ENCODE measurements around the gene MRPS9.

Gene MRPS9

DNA sequence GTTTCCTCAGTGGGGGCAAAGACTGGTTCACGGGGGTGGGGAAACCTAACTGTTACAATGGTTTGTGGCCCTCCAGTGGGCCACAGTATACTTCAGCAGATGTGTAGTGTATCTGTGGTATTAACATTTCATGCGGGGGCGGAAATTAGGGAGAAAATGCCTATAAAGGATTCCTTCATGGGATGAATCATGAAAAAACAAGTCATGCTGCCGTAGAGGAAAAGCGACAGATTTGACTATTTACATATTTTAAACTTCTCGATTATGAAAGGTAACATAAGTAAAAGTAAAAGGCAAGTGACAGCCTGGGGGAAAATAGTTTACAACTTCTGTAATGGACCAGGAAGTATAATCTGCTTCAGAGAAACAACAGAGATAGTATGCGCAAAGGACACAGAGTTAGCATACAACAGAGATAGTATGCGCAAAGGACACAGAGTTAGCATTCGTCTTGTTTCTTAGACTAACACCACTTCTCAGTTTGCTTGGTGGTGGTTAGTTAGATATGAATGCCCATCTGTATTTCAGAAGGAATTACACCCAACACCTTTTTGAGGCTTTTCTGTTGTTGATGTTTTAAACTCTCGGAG lies 41.1 kb downstream of the MRPS9 start:
- Histone ChIP-seq H3K27ac (replicated peaks) (no peak overlapping the region), H3K4me3 (replicated peaks; ENCODE audit: insufficient read depth, low read length) (no peak overlapping the region), H3K27me3 (ENCODE audit: insufficient read depth, poor library complexity, severe bottlenecking) (no peaks in the 10 kb centered on the region)
- DNase-seq (ENCODE audit: low read depth in 1 of 2, low spot score in 1 of 2): no peak
- TF ChIP-seq, protein P1, sequence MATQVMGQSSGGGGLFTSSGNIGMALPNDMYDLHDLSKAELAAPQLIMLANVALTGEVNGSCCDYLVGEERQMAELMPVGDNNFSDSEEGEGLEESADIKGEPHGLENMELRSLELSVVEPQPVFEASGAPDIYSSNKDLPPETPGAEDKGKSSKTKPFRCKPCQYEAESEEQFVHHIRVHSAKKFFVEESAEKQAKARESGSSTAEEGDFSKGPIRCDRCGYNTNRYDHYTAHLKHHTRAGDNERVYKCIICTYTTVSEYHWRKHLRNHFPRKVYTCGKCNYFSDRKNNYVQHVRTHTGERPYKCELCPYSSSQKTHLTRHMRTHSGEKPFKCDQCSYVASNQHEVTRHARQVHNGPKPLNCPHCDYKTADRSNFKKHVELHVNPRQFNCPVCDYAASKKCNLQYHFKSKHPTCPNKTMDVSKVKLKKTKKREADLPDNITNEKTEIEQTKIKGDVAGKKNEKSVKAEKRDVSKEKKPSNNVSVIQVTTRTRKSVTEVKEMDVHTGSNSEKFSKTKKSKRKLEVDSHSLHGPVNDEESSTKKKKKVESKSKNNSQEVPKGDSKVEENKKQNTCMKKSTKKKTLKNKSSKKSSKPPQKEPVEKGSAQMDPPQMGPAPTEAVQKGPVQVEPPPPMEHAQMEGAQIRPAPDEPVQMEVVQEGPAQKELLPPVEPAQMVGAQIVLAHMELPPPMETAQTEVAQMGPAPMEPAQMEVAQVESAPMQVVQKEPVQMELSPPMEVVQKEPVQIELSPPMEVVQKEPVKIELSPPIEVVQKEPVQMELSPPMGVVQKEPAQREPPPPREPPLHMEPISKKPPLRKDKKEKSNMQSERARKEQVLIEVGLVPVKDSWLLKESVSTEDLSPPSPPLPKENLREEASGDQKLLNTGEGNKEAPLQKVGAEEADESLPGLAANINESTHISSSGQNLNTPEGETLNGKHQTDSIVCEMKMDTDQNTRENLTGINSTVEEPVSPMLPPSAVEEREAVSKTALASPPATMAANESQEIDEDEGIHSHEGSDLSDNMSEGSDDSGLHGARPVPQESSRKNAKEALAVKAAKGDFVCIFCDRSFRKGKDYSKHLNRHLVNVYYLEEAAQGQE (IDR thresholded peaks at IDR 0.05; ENCODE audit: insufficient replicate concordance, low read depth): no peak
- TF ChIP-seq SPI1 (IDR thresholded peaks at IDR 0.05; ENCODE audit: borderline replicate concordance, low read depth) (no peak), POLR2AphosphoS5 (IDR thresholded peaks at IDR 0.05; ENCODE audit: low read depth) (no peak), CTCF (IDR thresholded peaks at IDR 0.05; ENCODE audit: insufficient read depth, low read length) (no peak), GABPA (IDR thresholded peaks at IDR 0.05; ENCODE audit: low read depth) (no peak)

DNA sequence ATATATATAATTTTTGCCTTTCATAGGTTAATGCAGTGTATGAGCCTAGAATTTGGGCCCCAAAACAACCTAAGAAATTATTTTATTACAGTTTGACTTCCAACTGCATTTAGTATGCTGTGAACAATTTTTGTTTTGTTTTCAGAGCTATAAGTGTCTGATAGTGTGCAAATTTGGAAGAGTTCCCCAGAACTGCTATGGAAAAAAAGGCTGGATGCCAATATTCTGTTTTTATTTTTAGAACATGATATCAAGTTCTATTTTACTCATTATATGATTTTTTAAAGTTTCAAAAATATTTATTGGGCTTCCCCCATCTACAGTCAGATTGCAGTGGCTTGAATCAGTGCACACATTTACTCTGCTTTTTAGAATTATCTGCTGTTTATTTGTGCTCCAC lies 42.6 kb downstream of the MRPS9 start:
- TF ChIP-seq CTCF (IDR thresholded peaks at IDR 0.05; ENCODE audit: insufficient read depth, low read length) (no peak), GABPA (IDR thresholded peaks at IDR 0.05; ENCODE audit: low read depth) (no peak), POLR2AphosphoS5 (IDR thresholded peaks at IDR 0.05; ENCODE audit: low read depth) (no peak), SPI1 (IDR thresholded peaks at IDR 0.05; ENCODE audit: borderline replicate concordance, low read depth) (no peak)
- TF ChIP-seq, protein P1 (IDR thresholded peaks at IDR 0.05; ENCODE audit: insufficient replicate concordance, low read depth): no peak
- Histone ChIP-seq H3K27ac (replicated peaks) (no peak overlapping the region), H3K27me3 (ENCODE audit: insufficient read depth, poor library complexity, severe bottlenecking) (no peaks in the 10 kb centered on the region), H3K4me3 (replicated peaks; ENCODE audit: insufficient read depth, low read length) (no peak overlapping the region)
- DNase-seq (ENCODE audit: low read depth in 1 of 2, low spot score in 1 of 2): no peak

DNA sequence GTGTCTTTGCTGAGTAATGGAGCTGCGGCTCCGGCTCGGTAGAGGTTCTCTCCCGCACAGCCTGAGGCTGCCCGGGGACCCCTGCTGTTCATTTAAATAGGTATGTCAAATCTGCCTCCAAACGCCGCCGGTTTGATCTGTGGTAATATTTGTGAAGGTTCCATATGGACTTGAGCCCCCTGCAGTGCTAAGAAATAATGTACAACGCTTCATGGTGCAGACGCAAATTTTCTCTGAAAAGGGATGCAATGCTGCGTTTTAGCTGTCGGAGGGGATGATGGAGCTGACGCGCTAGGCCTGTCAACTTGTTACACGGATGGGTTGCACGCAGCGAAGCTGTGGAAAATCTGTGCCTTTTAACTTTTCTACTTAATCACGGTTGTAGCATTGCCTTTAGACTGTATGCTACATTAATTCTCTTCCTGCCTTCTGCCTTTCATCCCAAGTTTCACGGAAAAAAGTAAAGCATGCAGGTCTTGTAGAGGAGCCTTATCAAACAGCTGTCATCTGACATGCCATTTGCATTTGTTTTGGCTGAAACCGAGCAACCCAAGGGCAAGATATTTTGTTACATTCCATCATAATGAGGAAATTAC lies 43.2 kb downstream of the MRPS9 start:
- Histone ChIP-seq H3K27ac (replicated peaks) (no peak overlapping the region), H3K4me3 (replicated peaks; ENCODE audit: insufficient read depth, low read length) (no peak overlapping the region), H3K27me3 (ENCODE audit: insufficient read depth, poor library complexity, severe bottlenecking) (no peaks in the 10 kb centered on the region)
- no peak for TF ChIP-seq POLR2AphosphoS5 (IDR thresholded peaks at IDR 0.05; ENCODE audit: low read depth)
- no peak for TF ChIP-seq CTCF (IDR thresholded peaks at IDR 0.05; ENCODE audit: insufficient read depth, low read length)
- TF ChIP-seq SPI1 (IDR thresholded peaks at IDR 0.05; ENCODE audit: borderline replicate concordance, low read depth): no peak
- TF ChIP-seq, protein P1 (IDR thresholded peaks at IDR 0.05; ENCODE audit: insufficient replicate concordance, low read depth): no peak
- no peak for TF ChIP-seq GABPA (IDR thresholded peaks at IDR 0.05; ENCODE audit: low read depth)
- no peak for DNase-seq (ENCODE audit: low read depth in 1 of 2, low spot score in 1 of 2)

Data from HL-60 (cell line).